Stomach (tissue), 4 donors: ENCODE data around the gene DDR1.

Experiments
- EP300 ChIP-seq: sonication (generic); formaldehyde crosslinking; IDR thresholded peaks from one replicate; pipeline ENCODE4 v1.6.1; 2017; ENCODE audit warnings: antibody characterized with exemption
- POLR2A ChIP-seq, 4 donors: fragments of 450-650 bp; IDR thresholded peaks; one replicate each; pipeline ENCODE4 v1.6.1; 2016; ENCODE audit warnings: antibody characterized with exemption in 4 of 4, control low read depth in 2 of 4, mild to moderate bottlenecking in 1 of 4, moderate library complexity in 1 of 4
- POLR2AphosphoS5 ChIP-seq, 3 donors: sonication (generic); formaldehyde crosslinking; IDR thresholded peaks; one replicate each; pipeline ENCODE4 v1.6.1; 2016; ENCODE audit warnings: antibody characterized with exemption in 3 of 3
- TF ChIP-seq, protein P1 (sequence below), 7 experiments: fragments of 450-650 bp in 4 of 7; fragments of 200-600 bp in 3 of 7; sonication (generic) in 3 of 7; IDR thresholded peaks; one replicate each; pipeline ENCODE4 v1.5.1; 2016 to 2019; ENCODE audit warnings: antibody characterized with exemption in 7 of 7, control low read depth in 2 of 7, mild to moderate bottlenecking in 1 of 7

DNA sequence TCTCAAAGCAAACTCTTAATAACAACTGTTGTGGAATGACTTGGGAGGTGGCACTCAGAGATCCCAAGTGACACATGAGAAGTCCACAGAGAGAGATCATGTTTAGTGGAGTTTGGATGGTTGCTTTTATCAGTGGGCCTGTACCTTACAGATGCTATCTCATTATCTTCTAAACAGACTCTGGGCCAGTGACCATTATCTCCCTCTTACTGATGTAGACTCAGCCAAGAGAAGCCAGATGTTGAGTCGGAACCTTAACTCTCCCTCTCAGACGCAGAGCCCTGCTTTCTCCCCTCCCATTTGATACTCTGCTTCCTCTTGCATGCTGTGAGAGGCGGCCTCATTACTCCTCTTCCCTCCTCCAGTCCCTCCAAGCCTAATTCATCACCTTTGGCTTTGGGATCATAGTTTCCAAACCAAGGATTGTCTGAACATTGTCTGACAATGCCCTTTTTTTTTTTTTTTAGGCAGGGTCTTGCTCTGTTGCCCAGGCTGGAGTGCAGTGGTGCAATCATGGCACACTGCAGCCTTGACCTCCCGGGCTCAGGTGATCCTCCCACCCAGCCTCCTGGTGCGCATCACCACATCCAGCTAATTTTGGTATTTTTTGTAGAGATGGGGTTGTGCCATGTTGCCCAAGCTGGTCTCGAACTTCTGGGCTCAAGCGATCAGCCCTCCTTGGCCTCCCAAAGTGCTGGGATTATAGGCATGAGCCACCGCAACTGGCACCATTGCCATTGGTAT, 4.5 kb upstream of the DDR1 start:
- TF ChIP-seq POLR2A (IDR thresholded peaks at IDR 0.05) (no peak), EP300 (no peak), POLR2AphosphoS5 (IDR thresholded peaks at IDR 0.05) (no peak)
- TF ChIP-seq, protein P1, sequence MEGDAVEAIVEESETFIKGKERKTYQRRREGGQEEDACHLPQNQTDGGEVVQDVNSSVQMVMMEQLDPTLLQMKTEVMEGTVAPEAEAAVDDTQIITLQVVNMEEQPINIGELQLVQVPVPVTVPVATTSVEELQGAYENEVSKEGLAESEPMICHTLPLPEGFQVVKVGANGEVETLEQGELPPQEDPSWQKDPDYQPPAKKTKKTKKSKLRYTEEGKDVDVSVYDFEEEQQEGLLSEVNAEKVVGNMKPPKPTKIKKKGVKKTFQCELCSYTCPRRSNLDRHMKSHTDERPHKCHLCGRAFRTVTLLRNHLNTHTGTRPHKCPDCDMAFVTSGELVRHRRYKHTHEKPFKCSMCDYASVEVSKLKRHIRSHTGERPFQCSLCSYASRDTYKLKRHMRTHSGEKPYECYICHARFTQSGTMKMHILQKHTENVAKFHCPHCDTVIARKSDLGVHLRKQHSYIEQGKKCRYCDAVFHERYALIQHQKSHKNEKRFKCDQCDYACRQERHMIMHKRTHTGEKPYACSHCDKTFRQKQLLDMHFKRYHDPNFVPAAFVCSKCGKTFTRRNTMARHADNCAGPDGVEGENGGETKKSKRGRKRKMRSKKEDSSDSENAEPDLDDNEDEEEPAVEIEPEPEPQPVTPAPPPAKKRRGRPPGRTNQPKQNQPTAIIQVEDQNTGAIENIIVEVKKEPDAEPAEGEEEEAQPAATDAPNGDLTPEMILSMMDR (IDR thresholded peaks at IDR 0.05) = no peak
